Astrocyte (in vitro differentiated cells and primary cell): ENCODE results near the gene TLL1.

Source experiments
- EZH2 ChIP-seq: IDR thresholded peaks from 2 replicates; pipeline ENCODE4 v1.6.1; 2012; ENCODE audit warnings: mild to moderate bottlenecking, low read length, inconsistent platforms; ENCODE audit not compliant: insufficient read depth
- TF ChIP-seq, protein P1 (sequence below): IDR thresholded peaks from 2 replicates; pipeline ENCODE4 v1.5.1; 2011; ENCODE audit warnings: low read depth, mild to moderate bottlenecking, inconsistent platforms, low read length, moderate library complexity; ENCODE audit not compliant: insufficient read depth

DNA sequence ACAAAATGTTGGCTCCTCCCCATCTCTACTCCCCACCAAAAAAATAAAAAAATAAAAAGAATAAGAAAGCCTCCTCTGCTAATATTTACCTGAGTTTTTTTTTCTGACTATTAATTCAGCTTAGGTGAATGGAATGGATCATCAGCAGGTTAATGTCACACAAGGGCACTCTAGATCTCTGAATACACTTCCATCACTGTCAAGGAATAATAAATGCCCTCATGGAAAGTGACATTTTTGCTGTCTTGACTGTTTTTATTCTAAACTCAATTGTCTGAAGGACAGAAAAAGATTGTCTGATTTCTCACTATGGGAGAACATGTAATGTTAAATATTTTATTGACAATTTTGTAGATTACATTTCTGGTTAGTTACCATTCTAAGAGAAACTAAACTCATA is 30.4 kb upstream of the TLL1 start:
- TF ChIP-seq, protein P1, sequence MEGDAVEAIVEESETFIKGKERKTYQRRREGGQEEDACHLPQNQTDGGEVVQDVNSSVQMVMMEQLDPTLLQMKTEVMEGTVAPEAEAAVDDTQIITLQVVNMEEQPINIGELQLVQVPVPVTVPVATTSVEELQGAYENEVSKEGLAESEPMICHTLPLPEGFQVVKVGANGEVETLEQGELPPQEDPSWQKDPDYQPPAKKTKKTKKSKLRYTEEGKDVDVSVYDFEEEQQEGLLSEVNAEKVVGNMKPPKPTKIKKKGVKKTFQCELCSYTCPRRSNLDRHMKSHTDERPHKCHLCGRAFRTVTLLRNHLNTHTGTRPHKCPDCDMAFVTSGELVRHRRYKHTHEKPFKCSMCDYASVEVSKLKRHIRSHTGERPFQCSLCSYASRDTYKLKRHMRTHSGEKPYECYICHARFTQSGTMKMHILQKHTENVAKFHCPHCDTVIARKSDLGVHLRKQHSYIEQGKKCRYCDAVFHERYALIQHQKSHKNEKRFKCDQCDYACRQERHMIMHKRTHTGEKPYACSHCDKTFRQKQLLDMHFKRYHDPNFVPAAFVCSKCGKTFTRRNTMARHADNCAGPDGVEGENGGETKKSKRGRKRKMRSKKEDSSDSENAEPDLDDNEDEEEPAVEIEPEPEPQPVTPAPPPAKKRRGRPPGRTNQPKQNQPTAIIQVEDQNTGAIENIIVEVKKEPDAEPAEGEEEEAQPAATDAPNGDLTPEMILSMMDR = no peak
- no peak for TF ChIP-seq EZH2
